Measurements from ENCODE around the gene IRF9.

IRF9 gene

DNA sequence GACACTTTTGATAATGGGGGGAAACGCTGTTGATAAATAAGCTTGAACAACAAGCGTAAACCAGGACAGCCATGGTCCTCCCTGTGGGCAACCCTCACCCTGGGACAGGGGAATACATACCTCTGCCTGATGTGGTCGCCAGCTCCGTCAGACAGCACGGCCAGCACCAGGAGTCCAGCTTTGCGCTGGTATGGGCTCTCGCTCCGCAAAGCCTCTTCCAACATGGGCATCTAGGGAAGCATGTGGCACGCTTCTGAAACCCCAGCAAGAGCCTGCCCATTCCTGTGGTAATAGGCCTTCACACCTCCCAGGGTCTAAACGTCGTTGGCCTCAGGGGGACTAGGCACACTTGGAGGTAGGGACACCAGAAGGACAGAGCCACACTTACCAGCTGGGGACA, 24.7 kb downstream of the IRF9 start:
- DNase-seq (ENCODE audit: extremely low spot score): no peak
- TF ChIP-seq, protein P1, sequence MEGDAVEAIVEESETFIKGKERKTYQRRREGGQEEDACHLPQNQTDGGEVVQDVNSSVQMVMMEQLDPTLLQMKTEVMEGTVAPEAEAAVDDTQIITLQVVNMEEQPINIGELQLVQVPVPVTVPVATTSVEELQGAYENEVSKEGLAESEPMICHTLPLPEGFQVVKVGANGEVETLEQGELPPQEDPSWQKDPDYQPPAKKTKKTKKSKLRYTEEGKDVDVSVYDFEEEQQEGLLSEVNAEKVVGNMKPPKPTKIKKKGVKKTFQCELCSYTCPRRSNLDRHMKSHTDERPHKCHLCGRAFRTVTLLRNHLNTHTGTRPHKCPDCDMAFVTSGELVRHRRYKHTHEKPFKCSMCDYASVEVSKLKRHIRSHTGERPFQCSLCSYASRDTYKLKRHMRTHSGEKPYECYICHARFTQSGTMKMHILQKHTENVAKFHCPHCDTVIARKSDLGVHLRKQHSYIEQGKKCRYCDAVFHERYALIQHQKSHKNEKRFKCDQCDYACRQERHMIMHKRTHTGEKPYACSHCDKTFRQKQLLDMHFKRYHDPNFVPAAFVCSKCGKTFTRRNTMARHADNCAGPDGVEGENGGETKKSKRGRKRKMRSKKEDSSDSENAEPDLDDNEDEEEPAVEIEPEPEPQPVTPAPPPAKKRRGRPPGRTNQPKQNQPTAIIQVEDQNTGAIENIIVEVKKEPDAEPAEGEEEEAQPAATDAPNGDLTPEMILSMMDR (IDR thresholded peaks at IDR 0.05; ENCODE audit: control extremely low read depth, extremely low read depth, low read depth, missing control alignments): no peak
- ChIA-PET POLR2A (no interaction called here), CTCF (interaction anchor here (1.2 to 4.4 kb wide), 4 partner anchors 8 to 56 kb away, joined by 4 to 35 read pairs (median 5); partner anchors contain the start of genes IRF9, TINF2 and TM9SF1)

DNA sequence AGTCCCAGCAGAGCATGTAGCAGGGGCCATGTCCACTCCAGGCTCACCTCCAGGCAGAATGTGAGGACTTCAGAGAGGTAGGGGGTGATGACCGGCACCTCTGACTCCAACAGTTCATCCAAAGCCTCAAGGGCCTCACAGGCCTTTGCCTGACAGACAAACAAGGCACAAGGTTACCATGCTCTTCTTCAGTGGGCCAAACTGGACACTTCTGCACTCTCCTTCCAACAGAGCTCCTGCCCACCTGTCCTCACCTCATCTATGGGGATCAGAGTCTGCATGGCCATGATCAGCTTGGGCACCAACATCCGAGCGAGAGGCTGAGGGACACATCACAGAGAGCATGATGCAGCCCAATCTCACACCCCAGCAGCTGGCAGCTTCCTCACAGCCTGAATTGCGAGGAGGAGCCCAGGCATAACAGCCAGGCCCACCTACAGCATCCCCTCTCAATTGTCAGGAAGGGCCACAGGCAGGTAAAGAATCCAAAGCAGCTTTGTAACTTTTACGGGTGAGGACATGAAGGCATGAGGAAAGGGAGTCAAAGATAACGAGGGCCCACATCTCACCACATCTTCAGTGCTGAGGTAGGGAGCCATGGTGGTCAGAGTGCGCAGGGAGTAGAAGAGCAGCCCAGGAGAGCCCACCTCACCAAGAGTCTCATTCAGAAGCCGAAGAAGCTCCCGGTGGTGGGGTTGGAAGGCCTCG, 25.9 kb downstream of the IRF9 start:
- TF ChIP-seq, protein P1 (IDR thresholded peaks at IDR 0.05; ENCODE audit: control extremely low read depth, extremely low read depth, low read depth, missing control alignments): no peak
- no peak for DNase-seq (ENCODE audit: extremely low spot score)
- ChIA-PET CTCF (interaction anchor here (1.0 to 4.4 kb wide), 4 partner anchors 26 to 121 kb away, joined by 3 to 35 read pairs (median 5); partner anchors contain the start of genes CIDEB and IRF9), POLR2A (interaction anchor here (0.9 to 1.6 kb wide), 2 partner anchors 14 to 22 kb away, joined by 3 to 4 read pairs; no protein-coding TSS in a partner anchor)

DNA sequence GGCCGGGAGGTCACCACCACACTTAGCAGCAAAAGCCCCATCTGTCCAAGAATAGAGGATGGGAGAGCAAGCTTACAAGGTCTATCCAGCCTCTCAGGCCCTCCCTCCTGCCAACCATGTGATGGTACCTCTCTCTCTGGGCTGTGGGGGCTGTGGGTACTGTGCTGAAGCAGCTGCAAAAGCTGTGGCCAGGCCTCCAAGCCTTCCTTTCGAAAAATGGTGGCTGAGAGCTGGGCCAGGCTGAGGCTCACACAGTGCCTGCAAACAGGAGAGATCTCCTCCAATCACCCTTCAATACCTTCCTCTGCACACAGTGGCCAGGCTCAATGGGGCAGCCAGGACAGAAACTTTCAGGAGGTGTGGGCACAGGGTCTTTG, 26.5 kb downstream of the IRF9 start:
- CTCF ChIA-PET: interaction anchor here (0.9 to 4.4 kb wide), 5 partner anchors 26 to 120 kb away, joined by 3 to 35 read pairs (median 4); partner anchors contain the start of genes CHMP4A, CIDEB and IRF9
- no peak for DNase-seq (ENCODE audit: extremely low spot score)
- TF ChIP-seq, protein P1 (IDR thresholded peaks at IDR 0.05; ENCODE audit: control extremely low read depth, extremely low read depth, low read depth, missing control alignments): no peak
- POLR2A ChIA-PET: interaction anchor here (0.9 to 1.6 kb wide), 2 partner anchors 14 to 22 kb away, joined by 3 to 4 read pairs; no protein-coding TSS in a partner anchor

DNA sequence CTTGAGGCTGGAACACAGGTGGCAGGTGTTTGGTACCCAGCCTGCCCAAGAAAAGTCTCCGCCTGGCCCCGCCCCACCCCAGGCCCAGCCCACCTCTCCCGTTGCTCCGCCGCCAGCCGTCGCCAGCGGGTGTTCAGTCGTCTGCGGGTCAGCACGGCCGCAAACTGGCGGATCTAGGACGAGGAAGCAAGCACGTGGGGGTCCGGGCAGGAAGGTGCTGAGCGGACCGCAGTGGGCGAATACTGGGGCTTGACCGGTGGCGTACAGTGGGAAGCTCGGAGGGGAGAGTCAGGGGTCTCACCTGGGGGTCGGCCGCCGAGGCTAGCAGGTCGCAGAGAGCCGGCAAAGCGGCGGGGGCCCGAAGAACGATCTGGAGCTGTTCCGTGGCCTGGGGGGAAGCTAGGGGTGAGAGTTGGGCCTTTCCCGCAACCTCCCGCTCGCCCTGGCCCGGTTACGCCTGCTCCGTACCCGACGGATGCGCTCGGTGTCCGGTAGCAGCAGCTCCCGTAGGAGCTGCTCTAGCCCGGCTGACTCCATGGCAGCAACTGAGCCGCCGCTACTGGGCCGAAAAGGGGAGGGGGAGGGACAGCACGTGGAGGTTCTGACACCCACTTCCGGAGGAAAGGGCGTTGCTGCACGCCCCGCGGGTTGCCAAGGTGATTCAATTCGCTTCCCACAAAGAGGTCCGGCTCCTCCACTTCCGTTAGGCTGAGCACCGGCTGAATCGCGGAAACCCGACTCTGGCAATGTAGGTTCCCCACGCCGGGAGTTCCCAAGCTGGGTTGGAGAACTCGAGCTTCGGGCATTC, 27.4 kb downstream of the IRF9 start, which contains the start of gene IPO4:
TSS of gene IPO4 (minus strand) at position 566 of the 808 bp plus-strand sequence. CDS start at position 537, 29 bp downstream.
- POLR2A ChIA-PET: interaction anchor here (0.9 to 1.1 kb wide), 3 partner anchors 9 to 74 kb away, joined by 3 to 7 read pairs (median 4); partner anchors contain the start of genes DCAF11 and NRL
- CTCF ChIA-PET: interaction anchor here (0.9 to 2.5 kb wide), 7 partner anchors 25 to 119 kb away, joined by 3 to 8 read pairs (median 6); partner anchors contain the start of genes CHMP4A, CIDEB, IRF9 and MDP1
- DNase-seq (ENCODE audit: extremely low spot score): peak; percentile 98
- TF ChIP-seq, protein P1 (IDR thresholded peaks at IDR 0.05; ENCODE audit: control extremely low read depth, extremely low read depth, low read depth, missing control alignments): no peak

DNA sequence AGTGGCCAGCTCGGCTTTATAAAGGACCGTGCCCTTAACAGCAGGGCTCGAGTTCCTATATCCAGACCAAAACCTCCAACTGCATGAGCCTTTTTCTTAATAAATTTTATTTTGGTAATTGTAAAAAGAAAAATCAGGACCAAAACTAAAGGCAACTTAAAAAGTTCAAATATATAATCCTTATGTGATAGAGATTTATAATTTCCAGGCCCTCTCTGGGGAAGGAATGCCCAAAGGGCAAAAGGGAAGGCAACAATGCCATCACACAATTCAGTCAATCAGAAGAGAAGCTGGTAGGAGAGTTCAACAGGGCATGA, 28.0 kb downstream of the IRF9 start:
- CTCF ChIA-PET: interaction anchor here (1.1 to 2.5 kb wide), 4 partner anchors 27 to 119 kb away, joined by 3 to 8 read pairs (median 6); partner anchors contain the start of genes CIDEB, IRF9 and MDP1
- no peak for DNase-seq (ENCODE audit: extremely low spot score)
- POLR2A ChIA-PET: interaction anchor here (0.9 to 1.1 kb wide), 3 partner anchors 10 to 75 kb away, joined by 3 to 7 read pairs (median 4); partner anchors contain the start of genes DCAF11 and NRL
- TF ChIP-seq, protein P1 (IDR thresholded peaks at IDR 0.05; ENCODE audit: control extremely low read depth, extremely low read depth, low read depth, missing control alignments): no peak

DNA sequence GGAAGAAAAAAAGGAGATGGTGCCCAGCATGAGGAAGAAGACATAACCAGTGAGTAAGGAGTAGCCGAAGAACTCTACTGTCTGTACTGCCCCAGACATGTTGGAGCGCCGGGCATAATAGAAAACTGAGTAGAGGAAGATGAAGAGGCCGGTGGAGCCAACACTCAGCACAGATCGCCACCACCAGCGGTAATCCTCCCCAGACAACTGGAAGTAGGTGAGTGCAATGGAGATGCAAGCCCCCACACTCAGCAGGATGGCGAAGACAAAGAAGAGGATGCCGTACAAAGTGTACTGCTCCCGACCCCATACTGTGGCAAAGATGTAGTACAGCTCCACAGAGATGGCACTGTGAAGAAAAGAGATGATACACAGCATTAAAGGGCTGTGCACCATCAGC, 28.4 kb downstream of the IRF9 start:
- ChIA-PET POLR2A (interaction anchor here (0.9 kb wide), 1 partner anchor 10 kb away, joined by 4 read pairs; no protein-coding TSS in a partner anchor), CTCF (interaction anchor here (1.1 to 2.5 kb wide), 4 partner anchors 26 to 118 kb away, joined by 3 to 8 read pairs (median 6); partner anchors contain the start of genes CIDEB, IRF9 and MDP1)
- DNase-seq (ENCODE audit: extremely low spot score): no peak
- TF ChIP-seq, protein P1 (IDR thresholded peaks at IDR 0.05; ENCODE audit: control extremely low read depth, extremely low read depth, low read depth, missing control alignments): no peak

Data from GM10248 (cell line).